GM21390 (cell line): Measurements from ENCODE around the gene MEAF6.
A peak's percentile ranks its signal among the peaks of the same experiment; 100 is the strongest.

Experiments
- ATAC-seq: cut with Tn5 transposase; IDR thresholded peaks from one replicate; pipeline ENCODE4 v1.9.1; 2021; ENCODE audit not compliant: unreplicated experiment

MEAF6 gene

GRCh38 chr1:37474697-37475379, 39.7 kb downstream of the MEAF6 start:
- ATAC-seq = no peak

DNA sequence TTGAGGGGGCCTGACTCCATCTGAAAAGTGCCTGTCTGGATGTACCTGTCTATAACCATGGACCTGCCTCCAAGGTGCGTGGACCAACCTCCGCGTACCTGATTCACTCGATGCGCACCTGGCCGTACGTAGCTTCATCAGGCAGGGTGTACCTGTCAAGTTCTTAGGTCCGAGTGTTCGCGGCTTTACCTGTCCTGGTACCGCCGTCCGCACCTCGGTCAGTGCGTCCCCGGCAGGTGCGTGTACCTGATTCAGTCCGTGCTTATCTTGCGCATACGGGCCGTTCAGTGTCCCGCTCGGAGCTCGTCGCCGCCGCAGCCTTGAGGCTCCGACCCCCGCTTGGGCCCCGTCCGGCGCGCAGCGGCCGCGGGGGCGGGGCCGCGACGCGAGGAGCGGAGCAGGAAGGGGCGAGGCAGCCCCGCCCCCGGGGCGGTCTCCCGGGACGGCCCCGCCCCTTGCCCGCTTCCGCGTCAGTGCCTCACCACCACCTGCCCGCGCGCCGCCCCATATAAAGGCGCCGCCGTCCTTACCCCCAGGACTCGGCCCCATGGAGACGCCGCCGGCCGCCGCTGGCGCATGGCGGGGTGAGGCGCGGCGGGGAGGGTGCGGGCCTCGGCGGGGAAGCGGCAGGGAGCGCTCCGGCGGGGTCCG, 40.4 kb downstream of the MEAF6 start, which contains the start of gene ZC3H12A:
ZC3H12A (plus strand) TSS at position 535 of the 651 bp plus-strand sequence. CDS start 917 bp downstream, outside the sequence.
- ATAC-seq = peak; percentile 51

- ATAC-seq = no peak
These were observed 41.0 kb downstream of the MEAF6 start for GRCh38 chr1:37473431-37474045.

- ATAC-seq = no peak
These were observed 41.6 kb downstream of the MEAF6 start for GRCh38 chr1:37472994-37473393.

GRCh38 chr1:37472281-37472680, 42.3 kb downstream of the MEAF6 start:
- ATAC-seq = no peak

DNA sequence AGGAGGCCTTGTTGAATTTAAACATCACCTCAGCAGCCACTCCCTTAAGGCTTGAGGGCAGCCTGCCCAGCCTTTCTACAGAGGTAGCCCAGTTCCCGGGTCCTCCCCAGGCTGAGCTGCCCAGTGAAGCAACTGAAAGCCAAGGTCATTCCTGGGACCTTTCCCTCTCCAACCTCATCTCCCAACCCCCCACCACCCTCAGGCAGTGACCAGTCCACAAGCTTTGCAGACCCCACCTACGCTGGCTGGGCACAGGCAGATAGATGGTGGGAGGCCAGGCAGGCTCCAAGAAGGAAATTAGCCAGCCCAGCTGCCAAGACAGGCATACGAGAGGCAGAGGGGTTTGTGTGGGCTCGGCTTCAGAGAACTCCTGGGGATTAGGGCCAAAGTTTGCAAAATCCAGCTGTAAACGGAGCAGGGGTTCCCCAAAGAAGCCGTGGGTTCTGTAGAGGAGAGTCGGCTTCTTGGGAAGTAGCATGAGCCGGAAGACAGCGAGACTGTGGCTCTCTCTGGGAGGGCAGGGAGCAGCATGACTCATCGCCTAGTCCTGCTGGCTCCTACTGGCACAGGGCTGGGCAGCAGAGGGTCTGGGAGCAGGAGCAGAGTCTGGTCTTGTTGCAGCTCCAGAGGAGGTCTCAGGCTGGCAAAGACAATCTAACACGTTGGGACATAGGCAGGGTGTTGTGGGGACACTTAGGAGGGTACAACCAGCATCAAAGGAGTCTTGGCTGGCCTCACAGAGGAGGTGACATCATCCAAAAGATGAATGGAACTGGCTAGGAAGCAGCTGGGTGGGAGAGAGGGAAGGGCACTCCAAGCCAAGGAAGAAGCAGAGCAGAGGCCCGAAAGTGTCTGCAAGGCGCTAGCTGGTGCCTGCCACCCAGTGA, 43.0 kb downstream of the MEAF6 start:
- no peak for ATAC-seq

- ATAC-seq = no peak
These were observed 45.2 kb downstream of the MEAF6 start for GRCh38 chr1:37469386-37469785.

- ATAC-seq = no peak
These were observed 46.5 kb downstream of the MEAF6 start for GRCh38 chr1:37468037-37468436.

- no peak for ATAC-seq
These were observed 48.7 kb downstream of the MEAF6 start for GRCh38 chr1:37465593-37466517.

GRCh38 chr1:37464443-37464842, 50.1 kb downstream of the MEAF6 start:
- ATAC-seq = no peak

DNA sequence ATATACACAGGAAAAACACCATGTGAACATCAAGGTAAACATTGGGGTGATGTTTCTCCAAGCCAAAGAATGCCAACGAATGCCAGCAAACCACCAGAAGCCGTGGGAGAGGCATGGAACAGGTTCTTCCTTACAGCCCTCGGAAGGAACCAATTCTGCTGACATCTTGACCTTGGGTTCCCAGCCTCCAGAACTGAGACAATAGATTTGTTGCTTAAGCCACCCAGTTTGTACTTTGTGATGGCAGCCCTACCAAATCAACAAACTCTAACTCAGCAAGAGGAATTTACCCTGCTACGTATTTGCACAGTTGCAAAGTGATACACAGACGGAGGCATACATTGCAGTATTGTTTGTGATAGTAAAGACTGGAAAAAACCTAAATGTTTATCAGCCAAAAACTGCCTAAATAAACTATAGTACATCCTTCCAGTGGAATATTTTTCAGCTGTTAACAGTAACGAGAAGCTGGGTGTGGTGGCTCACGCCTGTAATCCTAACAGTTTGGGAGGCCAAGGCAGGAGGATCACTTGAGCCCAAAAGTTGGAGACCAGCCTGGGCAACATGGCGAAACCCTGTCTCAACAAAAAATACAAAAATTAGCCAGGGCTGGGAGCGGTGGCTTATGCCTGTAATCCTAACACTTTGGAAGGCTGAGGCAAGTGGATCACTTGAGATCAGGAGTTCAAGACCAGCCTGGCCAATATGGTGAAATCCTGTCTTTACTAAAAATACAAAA, 52.7 kb downstream of the MEAF6 start:
- ATAC-seq = no peak

DNA sequence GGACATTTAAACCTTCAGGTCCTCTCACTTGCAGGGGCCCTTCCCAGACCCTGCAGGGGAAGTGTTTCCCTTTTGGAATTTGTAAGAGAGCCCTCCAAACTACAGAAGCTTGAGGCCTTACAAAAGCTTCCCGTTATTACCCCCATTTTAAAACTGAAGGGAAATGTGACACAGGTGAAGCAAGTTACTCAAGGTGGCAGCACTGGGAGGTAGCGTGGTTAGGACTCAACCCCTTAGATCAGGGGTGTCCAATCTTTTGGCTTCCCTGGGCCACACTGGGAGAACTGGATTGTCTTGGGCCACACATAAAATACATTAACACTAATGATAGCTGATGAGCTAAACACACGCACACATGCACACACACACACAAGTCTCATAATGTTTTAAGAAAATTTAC, 56.0 kb downstream of the MEAF6 start:
- no peak for ATAC-seq

GRCh38 chr1:37456614-37457013, 58.0 kb downstream of the MEAF6 start:
- no peak for ATAC-seq

DNA sequence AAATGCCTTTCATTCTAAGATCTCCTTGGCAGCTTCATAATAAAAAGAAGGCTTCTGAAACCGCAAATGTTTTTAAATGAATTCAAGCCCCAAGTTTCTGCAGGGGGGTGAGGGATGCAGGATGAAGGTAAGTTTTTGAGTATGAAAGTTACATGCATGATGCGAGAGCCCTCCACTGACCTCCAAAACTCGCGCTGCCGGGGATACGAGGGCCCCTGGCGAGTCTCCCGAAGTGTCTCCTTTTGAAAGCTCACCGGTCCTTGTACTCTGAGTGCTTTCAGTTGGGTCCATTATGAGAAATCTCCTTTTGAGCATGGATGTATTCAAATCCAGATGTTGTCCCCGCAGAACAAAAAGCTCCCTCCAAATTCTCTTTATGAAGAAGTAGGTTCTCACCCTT, 59.0 kb downstream of the MEAF6 start:
- no peak for ATAC-seq

GRCh38 chr1:37453647-37454046, 60.9 kb downstream of the MEAF6 start:
- no peak for ATAC-seq

DNA sequence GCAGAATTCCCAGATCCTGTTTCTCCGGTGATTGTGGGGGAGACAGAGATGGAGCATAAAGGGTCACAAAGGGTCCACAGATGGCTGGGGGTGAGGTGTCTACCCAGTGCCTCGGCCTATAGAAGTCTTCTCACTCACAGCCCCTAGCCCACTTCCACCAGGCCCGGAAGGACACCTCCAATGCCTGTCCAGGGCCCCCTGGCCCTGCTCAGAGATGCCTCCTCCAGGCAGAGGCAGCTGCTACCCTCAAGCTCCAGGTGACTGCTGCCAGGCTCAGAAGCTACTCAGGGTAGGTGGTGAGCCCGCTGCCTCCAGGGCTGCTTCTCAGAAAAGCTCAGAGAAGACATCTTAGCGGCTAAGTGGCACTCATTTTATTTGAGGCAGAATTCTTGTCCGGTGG, 62.1 kb downstream of the MEAF6 start:
- ATAC-seq = no peak

GRCh38 chr1:37449936-37450335, 64.6 kb downstream of the MEAF6 start:
- no peak for ATAC-seq

DNA sequence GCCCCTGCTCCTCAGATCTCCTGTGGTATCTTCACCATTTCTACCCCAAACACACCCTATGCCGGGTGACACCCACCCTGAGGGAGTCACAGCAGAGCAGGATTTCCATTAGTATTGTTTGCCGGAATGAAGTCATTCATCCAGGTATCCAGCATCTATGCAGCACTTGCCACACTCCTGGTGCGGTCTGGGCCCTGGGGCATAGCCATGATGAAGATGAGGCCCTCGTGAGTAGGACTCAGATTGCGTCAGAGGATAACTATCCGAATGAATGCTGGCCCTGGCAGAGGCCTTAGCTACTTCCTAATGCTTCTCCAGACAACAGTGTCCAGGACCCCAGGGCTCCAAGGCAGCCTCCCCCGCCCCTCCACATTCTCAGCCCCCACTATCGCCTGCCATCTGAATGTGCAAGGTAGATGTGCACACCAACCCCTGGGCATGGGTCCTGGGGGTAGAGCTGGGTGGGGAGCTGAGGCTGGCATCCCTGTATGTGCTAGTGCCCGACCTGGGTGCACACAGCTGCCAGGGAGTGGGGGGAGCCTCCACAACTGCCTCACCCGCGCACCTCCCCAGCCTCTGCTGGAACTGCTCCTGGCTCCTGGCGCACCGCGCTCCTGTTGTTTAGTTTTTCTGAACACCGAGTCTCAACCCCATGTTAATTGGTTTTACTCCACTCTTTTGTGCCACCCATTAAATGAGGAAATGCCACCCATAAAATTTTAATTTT, 65.7 kb downstream of the MEAF6 start:
- no peak for ATAC-seq

GRCh38 chr1:37448185-37448584, 66.4 kb downstream of the MEAF6 start:
- ATAC-seq = no peak
